ENCODE measurements around the gene MID2.
A peak's percentile ranks its signal among the peaks of the same experiment; 100 is the strongest.
"Not testable (repeated sequence)": the region's sequence is repeated elsewhere in the genome, so short reads cannot be mapped to it uniquely, and the experiment has no call there.

Gene MID2

GRCh38 chrX:107856289-107856688 is 30.6 kb downstream of the MID2 start:
- TF ChIP-seq, protein P1, sequence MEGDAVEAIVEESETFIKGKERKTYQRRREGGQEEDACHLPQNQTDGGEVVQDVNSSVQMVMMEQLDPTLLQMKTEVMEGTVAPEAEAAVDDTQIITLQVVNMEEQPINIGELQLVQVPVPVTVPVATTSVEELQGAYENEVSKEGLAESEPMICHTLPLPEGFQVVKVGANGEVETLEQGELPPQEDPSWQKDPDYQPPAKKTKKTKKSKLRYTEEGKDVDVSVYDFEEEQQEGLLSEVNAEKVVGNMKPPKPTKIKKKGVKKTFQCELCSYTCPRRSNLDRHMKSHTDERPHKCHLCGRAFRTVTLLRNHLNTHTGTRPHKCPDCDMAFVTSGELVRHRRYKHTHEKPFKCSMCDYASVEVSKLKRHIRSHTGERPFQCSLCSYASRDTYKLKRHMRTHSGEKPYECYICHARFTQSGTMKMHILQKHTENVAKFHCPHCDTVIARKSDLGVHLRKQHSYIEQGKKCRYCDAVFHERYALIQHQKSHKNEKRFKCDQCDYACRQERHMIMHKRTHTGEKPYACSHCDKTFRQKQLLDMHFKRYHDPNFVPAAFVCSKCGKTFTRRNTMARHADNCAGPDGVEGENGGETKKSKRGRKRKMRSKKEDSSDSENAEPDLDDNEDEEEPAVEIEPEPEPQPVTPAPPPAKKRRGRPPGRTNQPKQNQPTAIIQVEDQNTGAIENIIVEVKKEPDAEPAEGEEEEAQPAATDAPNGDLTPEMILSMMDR (IDR thresholded peaks at IDR 0.05; ENCODE audit: low read depth, low read length) = no peak
- no peak for DNase-seq (ENCODE audit: low read depth in 2 of 2)
- H3K4me3 ChIP-seq (replicated peaks in 1 of 2; ENCODE audit: low read depth in 2 of 2, low read length in 2 of 2) = no peak overlapping the region

GRCh38 chrX:107857041-107857440 is 31.4 kb downstream of the MID2 start:
- not testable (repeated sequence) for DNase-seq (ENCODE audit: low read depth in 2 of 2)

GRCh38 chrX:107857837-107858236 is 32.2 kb downstream of the MID2 start:
- TF ChIP-seq, protein P1 (IDR thresholded peaks at IDR 0.05; ENCODE audit: low read depth, low read length) = no peak
- H3K4me3 ChIP-seq (replicated peaks in 1 of 2; ENCODE audit: low read depth in 2 of 2, low read length in 2 of 2) = no peak overlapping the region
- no peak for DNase-seq (ENCODE audit: low read depth in 2 of 2)

More at GRCh38 chrX:107857041-107857440, 31.4 kb downstream of the MID2 start:
- not testable (repeated sequence) for H3K4me3 ChIP-seq (replicated peaks in 1 of 2; ENCODE audit: low read depth in 2 of 2, low read length in 2 of 2)

GRCh38 chrX:107861056-107861455 is 35.4 kb downstream of the MID2 start:
- peak in 1 of 2 donors; percentile 43 for DNase-seq (ENCODE audit: low read depth in 2 of 2)
- H3K4me3 ChIP-seq (replicated peaks in 1 of 2; ENCODE audit: low read depth in 2 of 2, low read length in 2 of 2) = no peak overlapping the region
- TF ChIP-seq, protein P1 (IDR thresholded peaks at IDR 0.05; ENCODE audit: low read depth, low read length) = no peak

GRCh38 chrX:107871136-107871535 is 45.5 kb downstream of the MID2 start:
- DNase-seq (ENCODE audit: low read depth in 2 of 2) = no peak
- TF ChIP-seq, protein P1 (IDR thresholded peaks at IDR 0.05; ENCODE audit: low read depth, low read length) = no peak
- no peak overlapping the region for H3K4me3 ChIP-seq (replicated peaks in 1 of 2; ENCODE audit: low read depth in 2 of 2, low read length in 2 of 2)

DNA sequence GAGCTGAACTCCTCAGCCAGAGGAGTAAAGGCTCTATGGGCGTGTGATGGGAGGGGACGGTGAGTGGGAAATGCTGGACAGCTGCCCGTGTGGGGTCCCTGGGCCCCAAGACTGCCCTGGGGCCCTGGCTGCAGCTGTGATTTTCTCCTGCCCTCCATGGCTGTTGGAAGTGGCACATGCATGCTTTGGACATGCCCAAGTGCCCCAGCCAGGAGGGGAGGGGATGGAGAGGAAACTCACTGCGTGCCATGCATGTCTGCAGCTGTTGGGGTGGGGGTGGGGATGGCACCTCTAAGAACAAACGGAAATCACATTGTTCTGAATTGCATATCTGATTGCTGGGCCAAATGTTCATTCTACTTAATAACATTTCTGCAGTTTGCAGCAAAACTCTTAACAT is 52.4 kb downstream of the MID2 start:
- no peak overlapping the region for H3K4me3 ChIP-seq (replicated peaks in 1 of 2; ENCODE audit: low read depth in 2 of 2, low read length in 2 of 2)

GRCh38 chrX:107880054-107880610 is 54.5 kb downstream of the MID2 start:
- no peak for DNase-seq (ENCODE audit: low read depth in 2 of 2)
- TF ChIP-seq, protein P1 (IDR thresholded peaks at IDR 0.05; ENCODE audit: low read depth, low read length) = no peak
- no peak overlapping the region for H3K4me3 ChIP-seq (replicated peaks in 1 of 2; ENCODE audit: low read depth in 2 of 2, low read length in 2 of 2)

More for the DNA sequence above, 52.4 kb downstream of the MID2 start:
- TF ChIP-seq, protein P1 (IDR thresholded peaks at IDR 0.05; ENCODE audit: low read depth, low read length) = no peak
- no peak for DNase-seq (ENCODE audit: low read depth in 2 of 2)

All from cardiac fibroblast (primary cell).